ENCODE results near the gene SEC14L3. TPM values are rescaled to one million over a fixed set of nuclear protein-coding genes. Genes with fewer than 3 reads are reported as not detected.
"Not testable (repeated sequence)": the region's sequence is repeated elsewhere in the genome, so short reads cannot be mapped to it uniquely, and the experiment has no call there.

Gene SEC14L3
- total RNA-seq, 1 experiment from 2014 or later = not detected

DNA sequence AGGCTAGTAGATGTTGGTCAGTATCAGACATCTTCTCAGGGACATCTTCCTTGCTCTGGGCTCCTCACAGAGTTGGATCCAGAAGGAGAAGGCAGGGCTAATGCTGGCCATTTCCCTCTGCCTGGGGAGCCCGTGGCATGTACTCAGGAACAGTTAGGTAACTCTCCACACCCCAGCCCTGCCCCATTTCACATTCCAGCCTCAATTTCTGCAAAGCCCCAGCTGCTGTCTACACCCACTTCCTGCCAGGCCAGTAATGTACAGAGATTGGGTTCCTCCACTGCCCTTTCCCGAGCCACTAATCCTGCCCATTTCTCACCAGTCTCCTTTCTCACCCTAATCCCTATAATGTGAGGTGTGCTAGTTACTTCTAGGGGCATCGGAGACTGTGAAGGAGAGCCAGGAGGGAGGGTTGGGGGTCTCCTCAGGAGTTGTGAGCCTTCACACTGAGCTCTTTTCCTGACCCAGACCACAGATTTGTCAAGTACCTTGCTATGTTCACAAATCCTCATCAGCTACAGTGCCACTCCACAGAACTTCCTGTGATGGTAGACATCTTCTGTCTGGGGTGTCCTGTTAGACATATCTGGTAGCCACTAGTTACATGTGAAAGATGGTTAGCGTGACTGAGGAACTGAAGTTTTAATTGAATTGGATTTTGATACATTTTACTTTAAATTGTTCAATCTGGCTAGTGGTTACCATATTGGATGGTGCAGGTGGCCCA lies 1.3 kb upstream of the SEC14L3 start:
- Histone ChIP-seq H3K4me3 (ENCODE audit: insufficient read depth, low read depth, low read length) (no peak overlapping the region), H3K36me3 (replicated peaks; ENCODE audit: control insufficient read depth, insufficient read depth, low read length) (no peaks in the 10 kb centered on the region), H3K27me3 (ENCODE audit: control insufficient read depth, insufficient read depth, low read length) (no peaks in the 10 kb centered on the region)
- DNase-seq = no peak

DNA sequence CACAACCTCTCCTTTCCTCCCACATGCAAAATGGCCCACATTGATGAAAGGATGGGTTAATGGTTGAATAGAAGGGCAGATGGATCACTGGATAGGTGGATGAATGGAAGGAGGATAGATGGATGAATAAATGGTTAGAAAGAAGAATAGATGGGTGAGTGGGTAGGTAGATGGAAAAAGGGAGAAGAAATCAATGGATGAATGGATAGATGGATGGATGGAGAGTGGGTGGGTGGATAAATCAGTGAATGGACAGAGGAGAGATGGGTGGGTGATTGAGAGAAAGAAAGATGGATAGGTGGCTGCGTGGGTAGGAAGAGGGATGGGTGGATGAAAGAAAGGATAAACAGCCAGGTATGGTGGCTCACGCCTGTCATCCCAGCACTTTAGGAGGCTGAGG lies 1.2 kb downstream of the SEC14L3 start:
- no peak for DNase-seq
- Histone ChIP-seq H3K27me3 (ENCODE audit: control insufficient read depth, insufficient read depth, low read length) (no peaks in the 10 kb centered on the region), H3K4me3 (ENCODE audit: insufficient read depth, low read depth, low read length) (no peak overlapping the region)

DNA sequence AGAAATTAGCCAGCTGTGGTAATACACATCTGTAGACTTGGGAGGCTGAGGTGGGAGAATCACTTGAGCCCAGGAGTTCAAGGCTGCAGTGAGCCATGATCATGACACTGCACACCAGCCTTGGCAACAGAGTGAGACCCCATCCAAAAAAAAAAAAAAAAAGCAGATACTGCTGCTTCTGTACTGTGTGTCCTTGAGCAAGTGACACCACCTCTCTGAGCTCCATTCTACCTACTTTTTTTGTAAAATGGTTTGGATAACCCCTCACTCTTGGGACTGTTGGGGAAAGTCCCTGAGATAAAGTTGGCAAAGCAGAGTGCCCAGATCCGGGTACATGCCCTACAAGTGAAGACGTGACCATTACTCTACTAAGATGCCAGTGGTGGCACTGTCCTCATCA lies 2.7 kb downstream of the SEC14L3 start:
- Histone ChIP-seq H3K27me3 (ENCODE audit: control insufficient read depth, insufficient read depth, low read length) (no peaks in the 10 kb centered on the region), H3K36me3 (replicated peaks; ENCODE audit: control insufficient read depth, insufficient read depth, low read length) (no peaks in the 10 kb centered on the region), H3K4me3 (ENCODE audit: insufficient read depth, low read depth, low read length) (no peak overlapping the region)
- DNase-seq = no peak

More for the DNA sequence above, 1.2 kb downstream of the SEC14L3 start:
- H3K36me3 ChIP-seq (replicated peaks; ENCODE audit: control insufficient read depth, insufficient read depth, low read length) = no peaks in the 10 kb centered on the region

DNA sequence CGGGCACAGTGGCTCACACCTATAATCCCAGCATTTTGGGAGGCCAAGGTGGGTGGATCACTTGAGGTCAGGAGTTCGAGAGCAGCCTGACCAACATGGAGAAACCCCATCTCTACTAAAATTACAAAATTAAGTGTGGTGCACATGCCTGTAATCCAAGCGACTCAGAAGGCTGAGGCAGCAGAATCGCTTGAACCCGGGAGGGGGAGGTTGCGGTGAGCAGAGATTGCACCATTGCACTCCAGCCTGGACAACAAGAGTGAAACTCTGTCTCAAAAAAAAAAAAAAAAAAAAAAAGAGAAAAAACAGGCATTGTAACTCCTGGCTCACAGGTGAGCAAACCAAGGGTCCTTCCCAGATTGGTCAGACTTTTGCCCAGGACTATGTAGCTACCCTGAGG lies 11.3 kb downstream of the SEC14L3 start:
- not testable (repeated sequence) for H3K4me3 ChIP-seq (ENCODE audit: insufficient read depth, low read depth, low read length); H3K36me3 ChIP-seq (replicated peaks; ENCODE audit: control insufficient read depth, insufficient read depth, low read length); DNase-seq; H3K27me3 ChIP-seq (ENCODE audit: control insufficient read depth, insufficient read depth, low read length)

DNA sequence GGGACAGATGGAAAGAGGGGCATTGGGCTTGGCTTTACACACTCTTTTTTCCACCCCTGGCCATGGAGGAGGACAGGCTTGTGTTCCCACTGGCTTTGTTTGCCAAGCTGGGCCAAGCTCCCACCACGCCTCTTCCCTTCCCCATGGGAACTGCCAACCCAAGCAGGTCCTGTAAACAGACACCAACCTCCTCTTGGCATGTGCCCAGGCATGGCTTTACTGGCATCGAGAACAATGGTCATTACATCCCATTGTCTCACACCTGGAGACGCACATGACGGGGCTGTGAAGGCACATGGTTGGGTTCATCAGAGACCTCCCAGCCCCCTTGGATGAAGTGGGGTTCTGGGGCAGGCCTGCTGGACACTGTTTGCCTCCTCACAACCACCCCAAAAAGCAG lies 11.7 kb downstream of the SEC14L3 start:
- DNase-seq = no peak
- H3K36me3 ChIP-seq (replicated peaks; ENCODE audit: control insufficient read depth, insufficient read depth, low read length) = no peaks in the 10 kb centered on the region
- no peaks in the 10 kb centered on the region for H3K27me3 ChIP-seq (ENCODE audit: control insufficient read depth, insufficient read depth, low read length)
- no peak overlapping the region for H3K4me3 ChIP-seq (ENCODE audit: insufficient read depth, low read depth, low read length)

DNA sequence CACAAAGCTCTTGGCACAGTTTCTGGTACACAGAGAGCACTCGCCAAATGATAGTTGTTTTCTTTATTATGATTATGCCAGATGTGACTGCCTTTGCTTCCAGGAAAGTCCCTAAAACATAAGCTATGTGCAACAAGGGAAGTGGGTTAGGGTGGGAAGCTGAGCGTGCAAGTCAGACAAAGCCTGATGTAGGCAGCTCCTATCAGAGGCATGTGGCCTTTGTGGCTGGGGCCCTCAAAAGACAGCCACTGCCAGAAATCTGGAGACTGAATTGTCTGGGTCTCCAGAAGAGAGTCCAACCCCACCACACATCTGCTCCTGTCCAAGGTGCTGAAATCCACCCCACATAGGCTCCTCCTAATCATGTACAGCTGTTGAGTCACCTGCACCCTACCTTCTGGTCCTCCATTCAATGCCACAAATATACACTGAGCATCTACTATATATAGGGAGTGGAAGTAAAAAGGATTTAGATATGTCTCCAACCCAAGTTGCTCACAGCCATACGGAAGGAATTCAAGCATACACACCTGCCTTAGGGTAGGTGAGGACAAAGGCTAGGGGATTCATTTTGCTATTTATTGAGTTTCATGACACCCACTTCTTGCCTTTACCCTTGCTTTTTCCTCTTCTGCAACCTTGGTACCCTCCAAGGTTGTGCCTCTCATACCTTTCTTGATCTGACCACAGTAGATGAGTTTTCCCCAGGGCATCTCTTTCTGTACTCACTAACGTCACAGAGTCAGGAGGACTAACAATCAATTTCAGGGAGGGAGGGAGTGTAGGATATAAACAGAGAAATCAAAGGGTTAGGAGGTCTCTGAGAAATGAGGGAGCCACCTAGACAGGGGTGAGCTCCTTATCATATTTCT lies 12.4 kb downstream of the SEC14L3 start:
- DNase-seq = peak; percentile 50
- Histone ChIP-seq H3K36me3 (replicated peaks; ENCODE audit: control insufficient read depth, insufficient read depth, low read length) (no peaks in the 10 kb centered on the region), H3K27me3 (ENCODE audit: control insufficient read depth, insufficient read depth, low read length) (no peaks in the 10 kb centered on the region), H3K4me3 (ENCODE audit: insufficient read depth, low read depth, low read length) (no peak overlapping the region)

DNA sequence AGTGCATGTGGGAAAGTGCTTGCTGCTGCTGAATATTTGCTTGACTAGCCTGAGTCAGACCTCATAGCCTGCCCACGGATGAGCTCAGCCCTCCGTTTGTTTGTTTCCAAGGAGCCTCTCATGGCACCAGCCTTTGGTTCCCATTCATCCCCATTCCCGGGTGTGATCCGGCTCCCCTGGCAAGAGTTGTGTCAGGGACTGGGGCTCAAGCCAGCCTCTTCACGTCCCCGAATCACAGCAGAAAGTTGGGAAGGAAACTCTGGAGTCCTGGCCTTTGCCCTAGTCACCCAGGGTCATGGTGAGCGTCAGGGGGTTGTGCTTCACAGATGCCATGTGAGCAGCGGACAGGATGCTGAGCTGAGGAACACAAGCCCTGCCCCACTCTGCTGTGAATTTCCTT lies 13.8 kb downstream of the SEC14L3 start:
- no peaks in the 10 kb centered on the region for H3K36me3 ChIP-seq (replicated peaks; ENCODE audit: control insufficient read depth, insufficient read depth, low read length)
- no peaks in the 10 kb centered on the region for H3K27me3 ChIP-seq (ENCODE audit: control insufficient read depth, insufficient read depth, low read length)
- DNase-seq = no peak
- no peak overlapping the region for H3K4me3 ChIP-seq (ENCODE audit: insufficient read depth, low read depth, low read length)

DNA sequence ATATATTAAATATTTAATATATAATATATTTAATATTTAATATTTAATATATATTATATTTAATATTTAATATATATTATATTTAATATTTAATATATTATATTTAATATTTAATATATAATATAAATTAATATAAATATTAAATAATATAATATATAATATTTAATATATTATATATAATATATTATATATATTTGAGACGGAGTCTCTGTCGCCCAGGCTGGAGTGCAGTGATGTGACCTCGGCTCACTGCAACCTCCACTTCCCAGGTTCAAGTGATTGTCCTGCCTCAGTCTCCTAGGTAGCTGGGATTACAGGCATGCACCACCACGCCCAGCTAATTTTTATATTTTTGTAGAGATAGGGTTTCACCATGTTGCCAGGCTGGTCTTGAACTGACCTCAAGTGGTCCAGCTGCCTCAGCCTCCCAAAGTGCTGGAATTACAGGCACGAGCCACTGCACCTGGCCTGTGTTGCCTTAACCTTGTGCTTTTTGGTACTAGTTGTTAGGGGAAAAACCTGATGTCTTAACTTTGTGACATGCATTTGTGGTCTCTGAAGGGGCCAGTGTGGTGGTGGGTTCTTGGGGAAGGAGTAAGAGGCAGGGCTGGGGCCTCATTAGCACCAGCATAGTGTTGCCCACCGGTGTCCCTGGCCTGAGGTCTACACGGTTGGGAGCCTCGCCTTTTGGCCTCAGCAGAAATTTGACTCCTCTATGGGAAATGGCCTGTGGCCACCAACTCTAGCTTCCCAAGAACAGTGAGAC lies 16.6 kb downstream of the SEC14L3 start:
- H3K36me3 ChIP-seq (replicated peaks; ENCODE audit: control insufficient read depth, insufficient read depth, low read length) = no peaks in the 10 kb centered on the region
- no peak for DNase-seq
- no peak overlapping the region for H3K4me3 ChIP-seq (ENCODE audit: insufficient read depth, low read depth, low read length)
- H3K27me3 ChIP-seq (ENCODE audit: control insufficient read depth, insufficient read depth, low read length) = no peaks in the 10 kb centered on the region

DNA sequence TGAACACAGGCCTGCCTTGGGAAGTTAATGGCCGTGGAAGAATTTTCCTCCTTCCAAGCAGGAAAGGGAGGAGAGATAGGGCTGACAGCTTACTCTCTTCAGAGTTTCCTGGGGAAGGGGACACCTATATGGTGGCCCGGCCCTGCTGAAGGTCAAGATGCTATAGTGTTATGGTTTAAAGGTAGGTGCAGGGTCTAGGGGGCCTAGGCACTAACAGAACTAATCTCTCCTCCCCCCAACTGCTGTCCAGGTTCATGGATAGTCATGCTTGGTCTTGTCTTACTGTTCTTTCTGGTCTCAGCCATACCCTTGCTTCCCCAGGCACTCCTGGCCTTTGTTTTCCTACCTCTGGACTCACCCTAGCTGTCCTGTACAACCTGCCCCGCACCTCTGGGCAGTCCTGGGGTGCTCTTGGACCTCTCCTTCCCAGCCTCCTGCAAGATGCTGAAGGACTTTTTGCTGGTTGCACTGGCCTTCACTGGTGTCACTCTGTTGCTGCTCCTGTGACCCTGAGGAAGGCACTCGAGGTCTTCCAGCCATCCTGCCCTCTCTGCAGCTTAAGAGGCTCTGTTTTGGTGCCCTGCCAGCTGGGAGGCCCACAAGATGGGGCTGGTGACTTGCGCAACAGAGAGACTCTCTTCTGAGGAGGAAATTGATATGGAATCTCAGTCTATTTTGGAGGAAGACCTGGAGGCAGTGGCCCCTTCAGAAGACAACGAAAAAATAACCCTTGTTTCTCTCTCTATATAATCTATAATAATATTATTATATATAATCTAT lies 17.9 kb downstream of the SEC14L3 start:
- no peaks in the 10 kb centered on the region for H3K36me3 ChIP-seq (replicated peaks; ENCODE audit: control insufficient read depth, insufficient read depth, low read length)
- peak; percentile 35 for DNase-seq
- H3K27me3 ChIP-seq (ENCODE audit: control insufficient read depth, insufficient read depth, low read length) = no peaks in the 10 kb centered on the region
- H3K4me3 ChIP-seq (ENCODE audit: insufficient read depth, low read depth, low read length) = no peak overlapping the region

DNA sequence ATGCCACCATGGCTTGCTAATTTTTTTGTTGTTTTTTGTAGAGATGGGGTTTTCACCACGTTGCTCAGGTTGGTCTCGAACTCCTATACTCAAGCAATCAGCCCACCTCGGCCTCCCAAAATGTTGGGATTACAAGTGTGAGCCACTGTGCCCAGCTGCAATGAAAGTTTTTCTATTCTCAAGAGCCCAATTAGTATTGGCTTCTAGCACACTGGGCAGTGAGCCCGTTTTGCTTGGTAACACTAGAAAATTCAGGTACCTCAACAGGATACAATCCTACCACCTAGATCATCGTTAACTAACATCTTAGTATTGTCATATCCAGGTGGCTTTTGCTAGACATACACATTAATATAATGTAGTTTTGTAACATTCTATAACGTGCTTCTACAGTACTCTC lies 19.0 kb downstream of the SEC14L3 start:
- H3K4me3 ChIP-seq (ENCODE audit: insufficient read depth, low read depth, low read length) = no peak overlapping the region
- DNase-seq = no peak
- no peaks in the 10 kb centered on the region for H3K27me3 ChIP-seq (ENCODE audit: control insufficient read depth, insufficient read depth, low read length)

DNA sequence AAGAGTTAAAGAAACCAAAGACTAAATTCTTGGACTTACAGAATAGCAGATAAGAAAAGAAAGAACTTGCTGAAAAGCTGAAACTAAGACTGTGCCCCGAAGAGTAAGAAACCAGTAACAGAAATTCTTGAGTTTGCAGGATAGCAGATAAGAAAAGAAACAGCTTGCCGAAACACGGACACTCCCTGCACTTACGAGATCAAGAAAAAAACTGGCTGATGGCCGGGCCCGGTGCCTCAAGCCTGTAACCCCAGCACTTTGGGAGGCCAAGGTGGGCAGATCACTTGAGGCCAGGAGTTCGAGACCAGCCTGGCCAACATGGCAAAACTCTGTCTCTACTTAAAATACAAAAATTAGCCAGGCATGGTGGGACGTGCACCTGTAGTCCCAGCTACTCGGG lies 20.3 kb downstream of the SEC14L3 start:
- H3K4me3 ChIP-seq (ENCODE audit: insufficient read depth, low read depth, low read length); H3K36me3 ChIP-seq (replicated peaks; ENCODE audit: control insufficient read depth, insufficient read depth, low read length); H3K27me3 ChIP-seq (ENCODE audit: control insufficient read depth, insufficient read depth, low read length); DNase-seq: not testable (repeated sequence)

More for the DNA sequence above, 19.0 kb downstream of the SEC14L3 start:
- no peaks in the 10 kb centered on the region for H3K36me3 ChIP-seq (replicated peaks; ENCODE audit: control insufficient read depth, insufficient read depth, low read length)

DNA sequence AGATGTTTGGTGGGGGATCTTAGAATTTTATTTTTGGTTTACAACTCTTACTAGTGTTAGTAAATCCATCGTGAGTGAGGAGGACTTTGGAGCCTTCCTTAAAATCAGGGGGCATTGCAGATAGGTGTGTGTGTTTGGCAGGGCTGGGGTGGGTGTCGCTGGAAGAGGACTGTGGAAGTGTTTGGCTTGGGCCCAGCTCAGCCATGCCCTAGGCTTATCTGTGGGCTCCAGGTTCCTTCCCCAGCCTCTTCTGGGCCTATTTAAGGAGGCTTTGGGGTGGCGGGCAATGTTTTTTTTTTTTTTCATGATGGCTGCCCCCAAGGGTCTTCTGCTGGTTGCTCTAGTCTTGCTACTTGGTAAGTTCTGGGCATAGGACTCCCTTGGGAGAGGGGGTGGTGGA lies 24.2 kb downstream of the SEC14L3 start:
- H3K4me3 ChIP-seq (ENCODE audit: insufficient read depth, low read depth, low read length) = no peak overlapping the region
- no peaks in the 10 kb centered on the region for H3K36me3 ChIP-seq (replicated peaks; ENCODE audit: control insufficient read depth, insufficient read depth, low read length)
- no peak for DNase-seq
- no peaks in the 10 kb centered on the region for H3K27me3 ChIP-seq (ENCODE audit: control insufficient read depth, insufficient read depth, low read length)

DNA sequence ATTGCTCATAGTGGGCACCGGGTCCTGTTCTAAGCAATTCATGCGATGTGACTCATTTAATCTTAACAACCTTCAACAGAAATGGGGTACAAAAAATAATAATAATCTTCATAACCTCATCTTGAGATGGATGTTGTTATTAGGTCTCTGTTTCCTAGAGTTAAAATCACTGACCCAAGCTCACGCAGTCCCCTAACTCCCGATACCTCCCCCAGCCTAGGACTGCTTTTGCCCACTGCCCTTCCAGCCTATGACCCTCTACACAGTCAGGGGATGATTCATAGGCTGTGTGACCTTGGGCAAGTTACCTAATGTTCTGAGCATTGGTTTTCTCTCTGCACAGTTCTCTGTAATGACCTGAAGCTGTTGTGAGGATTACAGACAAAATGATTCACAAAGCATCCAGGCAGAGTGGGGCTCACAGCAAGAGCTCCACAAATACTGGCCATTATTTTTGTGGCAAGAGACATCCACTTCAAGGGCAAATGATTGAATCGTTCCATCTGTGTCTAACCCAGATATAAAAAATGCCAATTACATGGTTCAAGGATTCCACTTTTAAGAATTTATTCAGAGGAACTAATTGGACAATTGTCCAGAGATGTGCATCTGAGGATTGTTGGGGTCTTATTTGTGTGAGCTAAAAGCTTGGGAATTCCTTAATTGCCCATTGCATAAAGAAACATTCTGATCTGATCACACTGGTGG lies 26.2 kb downstream of the SEC14L3 start:
- Histone ChIP-seq H3K4me3 (ENCODE audit: insufficient read depth, low read depth, low read length) (no peak overlapping the region), H3K36me3 (replicated peaks; ENCODE audit: control insufficient read depth, insufficient read depth, low read length) (no peaks in the 10 kb centered on the region), H3K27me3 (ENCODE audit: control insufficient read depth, insufficient read depth, low read length) (no peaks in the 10 kb centered on the region)
- no peak for DNase-seq

Measured in H7 (cell line).